HCT116 (cell line): ENCODE measurements around the gene SEMA4D. TPM values are rescaled to one million over a fixed set of nuclear protein-coding genes. Genes with fewer than 3 reads are reported as not detected.

Source experiments
- ATAC-seq: fragments of 200-7000 bp; cut with Tn5 transposase; 2 replicates; pipeline ENCODE4 v1.9.1; 2020; ENCODE audit warnings: mild to moderate bottlenecking, moderate library complexity
- BruUV-seq: library from RNA; stranded (reverse); fragments of 400-500 nt; replicated peaks from 2 replicates; lab custom pipeline; 2021; lab: Mats Ljungman, UMichigan
- CTCF ChIA-PET: fragments of 300-600 bp; sonication (Branson Sonifier 250); formaldehyde crosslinking; loops from one replicate; lab custom pipeline; 2021; ENCODE audit warnings: antibody characterized with exemption; lab: Charles Lee
- POLR2A ChIA-PET: fragments of 300-600, 350-600 bp; sonication (Branson Sonifier 250); formaldehyde crosslinking; loops from one replicate; lab custom pipeline; 2021; ENCODE audit warnings: antibody characterized with exemption; lab: Charles Lee
- RAD21 ChIA-PET, 2 experiments: fragments of 300-600 bp; sonication (Branson Sonifier 250); formaldehyde crosslinking; loops; one replicate each; lab custom pipeline; 2023; ENCODE audit warnings: low total read pairs in 2 of 2; ENCODE audit not compliant: uncharacterized antibody in 2 of 2, unreplicated experiment in 2 of 2, low non-redundant PET in 1 of 2; lab: Charles Lee
- DNase-seq: peaks from one replicate; pipeline ENCODE4 v3.0.0-alpha.2; 2010; ENCODE audit warnings: low read depth, low spot score
- H2AFZ ChIP-seq: fragments of 200-600 bp; shearing (Covaris generic), sonication (generic); 2 replicates; pipeline ENCODE4 v1.6.1; 2017; ENCODE audit warnings: low read depth, mixed run types, mixed read lengths, antibody characterized with exemption, low read length; ENCODE audit not compliant: poor library complexity, severe bottlenecking
- H3K27ac ChIP-seq: 2 replicates; pipeline ENCODE4 v1.5.1; 2012; ENCODE audit warnings: low read depth, low read length
- H3K27me3 ChIP-seq: fragments of 200-600 bp; sonication (generic); 2 replicates; pipeline ENCODE4 v1.6.1; 2016; ENCODE audit warnings: mixed run types, low read length, mixed read lengths; ENCODE audit not compliant: insufficient read depth
- H3K36me3 ChIP-seq, 2 experiments: fragments of 200-500 bp in 1 of 2; fragments of 200-600 bp in 1 of 2; sonication (Bioruptor generic) in 1 of 2; sonication (generic) in 1 of 2; 2 replicates each; pipeline versions ENCODE4 v1.5.1 to v1.6.1; 2014 to 2016; ENCODE audit warnings: low read length in 2 of 2, inconsistent platforms in 1 of 2, mixed read lengths in 1 of 2, mixed run types in 1 of 2; ENCODE audit not compliant: insufficient read depth in 2 of 2, control insufficient read depth in 1 of 2
- H3K4me1 ChIP-seq, 2 experiments: fragments of 200-600 bp in 1 of 2; sonication (generic) in 1 of 2; 2 replicates each; pipeline versions ENCODE4 v1.5.1 to v1.6.1; 2012 to 2017; ENCODE audit warnings: low read length in 2 of 2, inconsistent platforms in 1 of 2, mild to moderate bottlenecking in 1 of 2, mixed read lengths in 1 of 2, mixed run types in 1 of 2, moderate library complexity in 1 of 2; ENCODE audit not compliant: insufficient read depth in 2 of 2, control insufficient read depth in 1 of 2
- H3K4me2 ChIP-seq: fragments of 200-600 bp; sonication (generic); 2 replicates; pipeline ENCODE4 v1.6.1; 2017; ENCODE audit warnings: mixed run types, low read length, mixed read lengths
- H3K4me3 ChIP-seq, 2 experiments: fragments of 200-600 bp in 1 of 2; sonication (generic) in 1 of 2; replicated peaks in 1 of 2; 2 replicates each; pipeline ENCODE4 v1.5.1; 2011 to 2016; ENCODE audit warnings: low read length in 2 of 2, control low read depth in 1 of 2, low read depth in 1 of 2, mild to moderate bottlenecking in 1 of 2, mixed read lengths in 1 of 2, mixed run types in 1 of 2
- H3K79me2 ChIP-seq: fragments of 200-600 bp; sonication (generic); 2 replicates; pipeline ENCODE4 v1.6.1; 2017; ENCODE audit warnings: mild to moderate bottlenecking, mixed run types, low read length, moderate library complexity, mixed read lengths; ENCODE audit not compliant: insufficient read depth
- H3K9ac ChIP-seq: fragments of 200-600 bp; sonication (generic); 2 replicates; pipeline ENCODE4 v1.6.1; 2016; ENCODE audit warnings: low read length, mixed read lengths
- H3K9me2 ChIP-seq: fragments of 200-600 bp; sonication (generic), shearing (Covaris generic); 2 replicates; pipeline ENCODE4 v1.6.1; 2017; ENCODE audit warnings: mixed run types, mild to moderate bottlenecking, moderate library complexity; ENCODE audit not compliant: insufficient read depth
- H3K9me3 ChIP-seq, 2 experiments: fragments of 200-500 bp in 1 of 2; fragments of 200-600 bp in 1 of 2; sonication (Bioruptor generic) in 1 of 2; sonication (generic) in 1 of 2; 2 replicates each; pipeline ENCODE4 v1.6.1; 2014 to 2017; ENCODE audit warnings: low read length in 2 of 2, mixed read lengths in 2 of 2, inconsistent platforms in 1 of 2, low read depth in 1 of 2, mild to moderate bottlenecking in 1 of 2, mixed run types in 1 of 2, moderate library complexity in 1 of 2; ENCODE audit not compliant: control insufficient read depth in 1 of 2, insufficient read depth in 1 of 2
- H4K20me1 ChIP-seq: fragments of 200-600 bp; sonication (generic), shearing (Covaris generic); 2 replicates; pipeline ENCODE4 v1.6.1; 2017; ENCODE audit warnings: mixed run types, mild to moderate bottlenecking, moderate library complexity; ENCODE audit not compliant: insufficient read depth
- ATF3 ChIP-seq: IDR thresholded peaks from 2 replicates; pipeline ENCODE4 v1.6.1; 2012
- CBX3 ChIP-seq: IDR thresholded peaks from 2 replicates; pipeline ENCODE4 v1.6.1; 2012; ENCODE audit warnings: low read depth
- CTCF ChIP-seq, 3 experiments: fragments of 200-600 bp in 1 of 3; sonication (generic) in 1 of 3; IDR thresholded peaks in 2 of 3; conservative IDR thresholded peaks in 1 of 3; 2 replicates each; pipeline ENCODE4 v1.5.1; 2012 to 2017; ENCODE audit warnings: low read depth in 2 of 3, low read length in 2 of 3, antibody characterized with exemption in 1 of 3, borderline replicate concordance in 1 of 3, control low read depth in 1 of 3, mild to moderate bottlenecking in 1 of 3, mixed read lengths in 1 of 3, mixed run types in 1 of 3, moderate library complexity in 1 of 3; ENCODE audit not compliant: insufficient read depth in 1 of 3
- POLR2A ChIP-seq: IDR thresholded peaks from 2 replicates; pipeline ENCODE4 v1.7.0; 2011; ENCODE audit warnings: borderline replicate concordance; ENCODE audit not compliant: insufficient read depth, insufficient read length; ENCODE audit errors: extremely low read depth
- SIN3A ChIP-seq: IDR thresholded peaks from 2 replicates; pipeline ENCODE4 v1.6.1; 2012; ENCODE audit warnings: low read depth
- SP1 ChIP-seq: IDR thresholded peaks from 2 replicates; pipeline ENCODE4 v1.6.1; 2012; ENCODE audit warnings: low read depth
- YY1 ChIP-seq: IDR thresholded peaks from 2 replicates; pipeline ENCODE4 v1.6.1; 2011; ENCODE audit warnings: low read length, low read depth, moderate library complexity, mild to moderate bottlenecking; ENCODE audit not compliant: insufficient replicate concordance; ENCODE audit errors: extremely low read depth
- intact Hi-C: fragments of 100-400 bp; cut with micrococcal nuclease; formaldehyde crosslinking; loops from 2 replicates; pipeline ENCODE4 v1.10.0; 2022
- total RNA-seq: library from RNA; stranded (reverse); gene quantifications from one replicate; pipeline ENCODE4 v1.2.1, GENCODE V29; 2021; ENCODE audit not compliant: unreplicated experiment

Gene SEMA4D
- total RNA-seq, 1 experiment from 2014 or later = 32.0 TPM

- H3K27me3 ChIP-seq = no peaks in the 10 kb centered on the region
- RAD21 ChIA-PET = no interaction called here
- POLR2A ChIA-PET = no interaction called here
- H2AFZ ChIP-seq = no peak overlapping the region
- TF ChIP-seq POLR2A (no peak), CTCF (IDR thresholded peaks at IDR 0.05 in 2 of 3, conservative IDR thresholded peaks at IDR 0.05 in 1 of 3; ENCODE audit: borderline replicate concordance in 1 of 3, insufficient read depth in 1 of 3, low read depth in 2 of 3, low read length in 2 of 3) (no peak), YY1 (no peak), ATF3 (no peak)
- no peak overlapping the region for H3K27ac ChIP-seq
- no peak overlapping the region for H3K4me3 ChIP-seq
- intact Hi-C loops = no loop called here
- no peaks in the 10 kb centered on the region for H3K9me3 ChIP-seq
- no TSS peak for BruUV-seq
- no peaks in the 10 kb centered on the region for H3K4me1 ChIP-seq
- ATAC-seq = no peak
- no peaks in the 10 kb centered on the region for H3K9me2 ChIP-seq
- DNase-seq = no peak
- H3K4me2 ChIP-seq = no peak overlapping the region
- peaks cover 17 to 25% of the 10 kb centered on the region in 2 experiments; a peak in 3 of 4 replicates for H3K36me3 ChIP-seq
- H3K9ac ChIP-seq = no peak overlapping the region
- H3K79me2 ChIP-seq = no peaks in the 10 kb centered on the region
- no peaks in the 10 kb centered on the region for H4K20me1 ChIP-seq
- CTCF ChIA-PET = no interaction called here
Measured at GRCh38 chr9:89360465-89360864, 137.4 kb downstream of the SEMA4D start.

GRCh38 chr9:89359751-89360261 lies 138.1 kb downstream of the SEMA4D start:
- Histone ChIP-seq H3K36me3 (peaks cover 21 to 32% of the 10 kb centered on the region in 2 experiments), H3K27me3 (no peaks in the 10 kb centered on the region), H3K4me2 (no peak overlapping the region)
- ChIA-PET POLR2A (no interaction called here), CTCF (no interaction called here)
- no TSS peak for BruUV-seq
- TF ChIP-seq CBX3 (no peak), CTCF (IDR thresholded peaks at IDR 0.05 in 2 of 3, conservative IDR thresholded peaks at IDR 0.05 in 1 of 3; ENCODE audit: borderline replicate concordance in 1 of 3, insufficient read depth in 1 of 3, low read depth in 2 of 3, low read length in 2 of 3) (no peak), SIN3A (no peak), SP1 (no peak)
- TF ChIP-seq, all 23 proteins: peak for 0
- Histone ChIP-seq H2AFZ (no peak overlapping the region), H3K4me1 (no peaks in the 10 kb centered on the region), H3K27ac (no peak overlapping the region), H3K9me2 (no peaks in the 10 kb centered on the region), H3K79me2 (no peaks in the 10 kb centered on the region), H3K9ac (no peak overlapping the region), H3K4me3 (no peak overlapping the region), H4K20me1 (no peaks in the 10 kb centered on the region), H3K9me3 (no peaks in the 10 kb centered on the region)
- intact Hi-C loops = no loop called here
- RAD21 ChIA-PET = no interaction called here
- ATAC-seq (no peak), DNase-seq (no peak)
